ENCODE measurements around the gene TMEM42. TPM values are rescaled to one million over a fixed set of nuclear protein-coding genes. Genes with fewer than 3 reads are reported as not detected.

TMEM42 gene
- total RNA-seq, 4 donors from 2014 or later: 6.5 to 15.2 (median 10.8) TPM

DNA sequence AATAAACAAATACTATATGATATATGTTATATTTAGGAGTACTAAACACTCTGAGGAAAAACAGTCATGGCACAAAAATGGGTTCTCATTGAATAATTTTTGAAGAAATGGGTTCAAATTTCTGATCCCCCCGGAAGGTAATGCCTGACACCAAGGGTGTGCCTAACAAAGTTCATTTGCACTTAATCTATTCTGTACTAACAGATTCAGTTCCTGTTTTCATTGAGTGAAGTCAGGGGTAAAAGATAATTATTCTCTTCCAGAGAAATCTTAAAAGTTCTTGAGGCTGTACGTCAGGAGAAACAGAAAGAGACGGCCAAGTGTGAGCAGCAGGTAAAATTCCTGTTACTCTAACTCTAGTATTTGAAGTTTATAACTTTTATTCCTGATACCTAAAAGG lies 34.5 kb upstream of the TMEM42 start:
- Histone ChIP-seq H3K9me3 (no peaks in the 10 kb centered on the region), H3K27me3 (no peaks in the 10 kb centered on the region), H3K36me3 (no peaks in the 10 kb centered on the region), H3K27ac (replicated peaks in 1 of 4) (no peak overlapping the region), H3K4me1 (no peaks in the 10 kb centered on the region), H3K4me3 (no peak overlapping the region)
- intact Hi-C loops (cut with DNase I): no loop called here
- DNase-seq (ENCODE audit: extremely low spot score): no peak
- TF ChIP-seq POLR2A (IDR thresholded peaks at IDR 0.05; ENCODE audit: low read depth): no peak
- no peak for TF ChIP-seq POLR2AphosphoS5 (IDR thresholded peaks at IDR 0.05)
- no peak for TF ChIP-seq EP300 (IDR thresholded peaks at IDR 0.05)
- TF ChIP-seq, protein P1, sequence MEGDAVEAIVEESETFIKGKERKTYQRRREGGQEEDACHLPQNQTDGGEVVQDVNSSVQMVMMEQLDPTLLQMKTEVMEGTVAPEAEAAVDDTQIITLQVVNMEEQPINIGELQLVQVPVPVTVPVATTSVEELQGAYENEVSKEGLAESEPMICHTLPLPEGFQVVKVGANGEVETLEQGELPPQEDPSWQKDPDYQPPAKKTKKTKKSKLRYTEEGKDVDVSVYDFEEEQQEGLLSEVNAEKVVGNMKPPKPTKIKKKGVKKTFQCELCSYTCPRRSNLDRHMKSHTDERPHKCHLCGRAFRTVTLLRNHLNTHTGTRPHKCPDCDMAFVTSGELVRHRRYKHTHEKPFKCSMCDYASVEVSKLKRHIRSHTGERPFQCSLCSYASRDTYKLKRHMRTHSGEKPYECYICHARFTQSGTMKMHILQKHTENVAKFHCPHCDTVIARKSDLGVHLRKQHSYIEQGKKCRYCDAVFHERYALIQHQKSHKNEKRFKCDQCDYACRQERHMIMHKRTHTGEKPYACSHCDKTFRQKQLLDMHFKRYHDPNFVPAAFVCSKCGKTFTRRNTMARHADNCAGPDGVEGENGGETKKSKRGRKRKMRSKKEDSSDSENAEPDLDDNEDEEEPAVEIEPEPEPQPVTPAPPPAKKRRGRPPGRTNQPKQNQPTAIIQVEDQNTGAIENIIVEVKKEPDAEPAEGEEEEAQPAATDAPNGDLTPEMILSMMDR (IDR thresholded peaks at IDR 0.05): no peak
- 88% methylated on average over 3 of the region's 3 CpGs for WGBS

DNA sequence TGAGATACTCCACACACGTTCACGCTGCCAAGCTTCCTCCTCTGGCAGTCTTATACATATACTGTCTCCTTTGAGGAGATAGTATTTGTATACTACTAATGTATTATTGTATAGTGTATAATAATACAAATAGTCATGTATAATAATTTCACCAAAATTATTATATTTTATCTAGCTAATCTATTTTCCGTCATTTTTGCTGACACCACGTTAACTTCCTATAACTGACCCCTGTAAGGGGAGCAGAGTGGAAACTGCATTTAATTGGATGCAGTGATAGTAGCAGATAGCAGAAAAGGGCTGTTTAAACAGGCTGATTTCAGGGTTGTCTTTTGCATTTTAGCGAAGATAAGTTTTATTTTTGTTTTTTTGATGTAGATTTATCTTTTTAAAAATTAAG lies 30.5 kb upstream of the TMEM42 start:
- TF ChIP-seq POLR2A (IDR thresholded peaks at IDR 0.05; ENCODE audit: low read depth) (no peak), EP300 (IDR thresholded peaks at IDR 0.05) (no peak), POLR2AphosphoS5 (IDR thresholded peaks at IDR 0.05) (no peak)
- TF ChIP-seq, protein P1 (IDR thresholded peaks at IDR 0.05): no peak
- DNase-seq (ENCODE audit: extremely low spot score): no peak
- Histone ChIP-seq H3K27ac (replicated peaks in 1 of 4) (no peak overlapping the region), H3K27me3 (no peaks in the 10 kb centered on the region), H3K4me1 (no peaks in the 10 kb centered on the region), H3K9me3 (no peaks in the 10 kb centered on the region), H3K36me3 (no peaks in the 10 kb centered on the region), H3K4me3 (no peak overlapping the region)
- 98% methylated on average over 5 of the region's 5 CpGs for WGBS
- intact Hi-C loops (cut with DNase I): no loop called here

DNA sequence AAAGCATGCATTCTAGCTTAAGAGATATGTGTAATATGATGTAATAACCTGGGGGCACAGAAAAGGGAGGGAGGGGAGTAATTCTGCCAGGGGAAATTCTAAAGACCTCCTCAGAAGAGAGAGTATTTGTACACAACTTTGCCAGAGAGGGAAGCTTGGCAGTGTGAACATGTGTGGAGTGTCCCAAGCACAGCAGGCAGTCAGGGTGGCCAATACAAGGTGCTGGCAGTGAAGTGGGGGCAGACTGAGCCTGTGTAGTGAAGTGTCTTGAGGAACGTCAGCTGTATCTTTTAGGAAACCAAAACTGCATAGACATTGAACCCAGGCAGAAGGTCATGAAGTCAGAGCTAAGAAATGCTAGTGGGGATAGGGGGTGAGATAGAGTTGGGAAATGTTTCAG lies 29.7 kb upstream of the TMEM42 start:
- H3K36me3 ChIP-seq: no peaks in the 10 kb centered on the region
- H3K9me3 ChIP-seq: no peaks in the 10 kb centered on the region
- no peaks in the 10 kb centered on the region for H3K27me3 ChIP-seq
- H3K4me1 ChIP-seq: no peaks in the 10 kb centered on the region
- DNase-seq (ENCODE audit: extremely low spot score): no peak
- WGBS: 95% methylated on average over 1 of the region's 1 CpG
- H3K4me3 ChIP-seq: no peak overlapping the region
- H3K27ac ChIP-seq (replicated peaks in 1 of 4): no peak overlapping the region
- intact Hi-C loops (cut with DNase I): no loop called here
- no peak for TF ChIP-seq POLR2AphosphoS5 (IDR thresholded peaks at IDR 0.05)
- TF ChIP-seq POLR2A (IDR thresholded peaks at IDR 0.05; ENCODE audit: low read depth): no peak
- no peak for TF ChIP-seq EP300 (IDR thresholded peaks at IDR 0.05)
- TF ChIP-seq, protein P1 (IDR thresholded peaks at IDR 0.05): no peak

DNA sequence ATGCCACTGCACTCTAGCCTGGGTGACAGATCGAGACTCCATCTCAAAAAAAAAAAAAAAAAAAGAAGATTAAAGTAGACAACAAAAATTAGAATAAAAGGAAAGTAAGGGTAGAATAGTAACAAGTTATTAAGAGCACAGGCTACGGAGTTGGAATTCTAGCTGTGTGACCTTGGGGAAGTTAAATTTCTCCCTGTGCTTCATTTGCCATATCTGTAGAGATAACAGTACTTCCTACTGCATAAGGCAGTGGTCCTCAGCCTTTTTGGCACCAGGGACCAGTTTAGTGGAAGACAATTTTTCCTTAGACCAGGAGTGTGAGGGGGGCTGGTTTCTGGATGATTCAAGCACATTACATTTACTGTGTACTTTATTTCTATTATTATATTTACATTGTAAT lies 28.7 kb upstream of the TMEM42 start:
- no peaks in the 10 kb centered on the region for H3K9me3 ChIP-seq
- intact Hi-C loops (cut with DNase I): no loop called here
- TF ChIP-seq POLR2A (IDR thresholded peaks at IDR 0.05; ENCODE audit: low read depth): no peak
- TF ChIP-seq, protein P1 (IDR thresholded peaks at IDR 0.05): no peak
- TF ChIP-seq EP300 (IDR thresholded peaks at IDR 0.05): no peak
- TF ChIP-seq POLR2AphosphoS5 (IDR thresholded peaks at IDR 0.05): no peak
- H3K4me1 ChIP-seq: no peaks in the 10 kb centered on the region
- 96% methylated on average over 2 of the region's 2 CpGs for WGBS
- H3K27me3 ChIP-seq: no peaks in the 10 kb centered on the region
- DNase-seq (ENCODE audit: extremely low spot score): no peak
- no peak overlapping the region for H3K4me3 ChIP-seq
- H3K36me3 ChIP-seq: no peaks in the 10 kb centered on the region
- no peak overlapping the region for H3K27ac ChIP-seq (replicated peaks in 1 of 4)

DNA sequence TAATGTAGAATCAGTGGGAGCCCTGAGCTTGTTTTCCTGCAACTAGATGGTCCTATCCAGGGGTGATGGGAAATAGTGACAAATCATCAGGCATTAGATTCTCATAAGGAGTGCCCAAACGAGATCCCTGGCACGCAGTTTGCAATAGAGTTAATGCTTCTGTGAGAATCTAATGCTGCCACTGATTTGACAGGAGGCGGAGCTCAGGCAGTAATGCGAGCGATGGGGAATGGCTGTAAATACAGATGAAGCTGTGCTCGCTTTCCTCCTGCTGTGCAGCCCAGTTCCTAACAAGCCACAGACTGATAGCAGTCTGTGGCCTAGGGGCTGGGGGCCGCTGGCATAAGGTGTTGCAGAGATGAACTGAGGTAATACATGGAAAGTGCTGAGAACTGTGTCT lies 28.3 kb upstream of the TMEM42 start:
- H3K27me3 ChIP-seq: no peaks in the 10 kb centered on the region
- H3K4me3 ChIP-seq: no peak overlapping the region
- WGBS: 88% methylated on average over 7 of the region's 7 CpGs
- no peaks in the 10 kb centered on the region for H3K9me3 ChIP-seq
- no peak overlapping the region for H3K27ac ChIP-seq (replicated peaks in 1 of 4)
- intact Hi-C loops (cut with DNase I): no loop called here
- no peaks in the 10 kb centered on the region for H3K4me1 ChIP-seq
- no peak for DNase-seq (ENCODE audit: extremely low spot score)
- peaks cover 0 to 2% (median 0%) of the 10 kb centered on the region in 4 donors for H3K36me3 ChIP-seq
- TF ChIP-seq POLR2A (IDR thresholded peaks at IDR 0.05; ENCODE audit: low read depth) (no peak), POLR2AphosphoS5 (IDR thresholded peaks at IDR 0.05) (no peak), EP300 (IDR thresholded peaks at IDR 0.05) (no peak)
- TF ChIP-seq, protein P1 (IDR thresholded peaks at IDR 0.05): no peak

Measured in esophagus muscularis mucosa (tissue), 4 donors.